Right lobe of liver (tissue), 4 donors: ENCODE measurements around the gene CNTLN.

Source experiments
- CTCF ChIP-seq, 4 donors: fragments of 200-600 bp in 3 of 4; fragments of 450-650 bp in 1 of 4; IDR thresholded peaks; one replicate each; pipeline versions ENCODE4 v1.5.1 to v1.8.0; 2016 to 2022; ENCODE audit warnings: antibody characterized with exemption in 4 of 4, mild to moderate bottlenecking in 2 of 4
- POLR2A ChIP-seq: fragments of 450-650 bp; IDR thresholded peaks from one replicate; pipeline ENCODE4 v1.6.1; 2017; ENCODE audit warnings: antibody characterized with exemption, mild to moderate bottlenecking
- donor health status: DM: no; HTN: no; CAD: no.
- donor health status: DM: no; HTN: no; CAD: no.
- donor health status: DM: no; HTN: yes; CAD: no.

GRCh38 chr9:17294822-17295624 lies 160.2 kb downstream of the CNTLN start:
- TF ChIP-seq POLR2A (no peak), CTCF (IDR thresholded peaks at IDR 0.05) (no peak)
